GM12875 (cell line): ENCODE data around the gene STK35.

Experiments used
- H3K4me3 ChIP-seq: one replicate; pipeline ENCODE4 v1.5.1; 2011; ENCODE audit warnings: low read depth, low read length, control low read depth
- TF ChIP-seq, protein P1 (sequence below): IDR thresholded peaks from 2 replicates; pipeline ENCODE4 v1.5.1; 2011; ENCODE audit warnings: low read depth, mild to moderate bottlenecking, control low read depth, inconsistent platforms, low read length, moderate library complexity, borderline replicate concordance; ENCODE audit not compliant: insufficient read depth

STK35 gene

DNA sequence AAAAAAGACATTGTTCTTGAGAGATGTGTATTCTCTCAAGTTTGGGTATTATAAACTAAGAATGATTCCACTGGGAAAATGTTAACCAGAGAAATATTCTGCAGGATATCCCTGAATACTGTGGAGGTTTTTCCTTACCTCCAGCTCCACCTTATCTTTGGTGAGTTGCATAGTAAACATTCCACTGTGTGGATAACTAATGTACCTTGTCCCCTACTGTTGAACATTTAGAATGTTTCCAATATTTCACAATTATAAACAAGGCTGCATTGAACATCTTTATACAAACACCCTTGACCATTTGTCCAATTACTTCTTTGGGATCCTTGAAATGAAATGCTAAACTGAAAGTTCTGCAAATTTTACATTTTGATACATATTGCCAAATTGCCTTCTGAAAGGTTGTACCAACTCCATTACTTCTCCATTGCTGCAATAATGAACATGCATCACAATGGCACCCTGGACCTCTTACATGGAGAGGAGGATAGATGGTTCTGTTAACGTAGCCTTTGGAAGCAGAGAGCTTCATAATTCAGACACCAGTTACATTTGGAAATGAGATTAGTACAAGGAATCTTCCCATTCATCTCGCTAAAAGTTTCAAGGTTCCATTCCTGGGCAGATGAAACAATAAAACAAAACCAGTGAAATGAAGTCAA lies 35.0 kb upstream of the STK35 start:
- no peak overlapping the region for H3K4me3 ChIP-seq
- TF ChIP-seq, protein P1, sequence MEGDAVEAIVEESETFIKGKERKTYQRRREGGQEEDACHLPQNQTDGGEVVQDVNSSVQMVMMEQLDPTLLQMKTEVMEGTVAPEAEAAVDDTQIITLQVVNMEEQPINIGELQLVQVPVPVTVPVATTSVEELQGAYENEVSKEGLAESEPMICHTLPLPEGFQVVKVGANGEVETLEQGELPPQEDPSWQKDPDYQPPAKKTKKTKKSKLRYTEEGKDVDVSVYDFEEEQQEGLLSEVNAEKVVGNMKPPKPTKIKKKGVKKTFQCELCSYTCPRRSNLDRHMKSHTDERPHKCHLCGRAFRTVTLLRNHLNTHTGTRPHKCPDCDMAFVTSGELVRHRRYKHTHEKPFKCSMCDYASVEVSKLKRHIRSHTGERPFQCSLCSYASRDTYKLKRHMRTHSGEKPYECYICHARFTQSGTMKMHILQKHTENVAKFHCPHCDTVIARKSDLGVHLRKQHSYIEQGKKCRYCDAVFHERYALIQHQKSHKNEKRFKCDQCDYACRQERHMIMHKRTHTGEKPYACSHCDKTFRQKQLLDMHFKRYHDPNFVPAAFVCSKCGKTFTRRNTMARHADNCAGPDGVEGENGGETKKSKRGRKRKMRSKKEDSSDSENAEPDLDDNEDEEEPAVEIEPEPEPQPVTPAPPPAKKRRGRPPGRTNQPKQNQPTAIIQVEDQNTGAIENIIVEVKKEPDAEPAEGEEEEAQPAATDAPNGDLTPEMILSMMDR, result no peak

DNA sequence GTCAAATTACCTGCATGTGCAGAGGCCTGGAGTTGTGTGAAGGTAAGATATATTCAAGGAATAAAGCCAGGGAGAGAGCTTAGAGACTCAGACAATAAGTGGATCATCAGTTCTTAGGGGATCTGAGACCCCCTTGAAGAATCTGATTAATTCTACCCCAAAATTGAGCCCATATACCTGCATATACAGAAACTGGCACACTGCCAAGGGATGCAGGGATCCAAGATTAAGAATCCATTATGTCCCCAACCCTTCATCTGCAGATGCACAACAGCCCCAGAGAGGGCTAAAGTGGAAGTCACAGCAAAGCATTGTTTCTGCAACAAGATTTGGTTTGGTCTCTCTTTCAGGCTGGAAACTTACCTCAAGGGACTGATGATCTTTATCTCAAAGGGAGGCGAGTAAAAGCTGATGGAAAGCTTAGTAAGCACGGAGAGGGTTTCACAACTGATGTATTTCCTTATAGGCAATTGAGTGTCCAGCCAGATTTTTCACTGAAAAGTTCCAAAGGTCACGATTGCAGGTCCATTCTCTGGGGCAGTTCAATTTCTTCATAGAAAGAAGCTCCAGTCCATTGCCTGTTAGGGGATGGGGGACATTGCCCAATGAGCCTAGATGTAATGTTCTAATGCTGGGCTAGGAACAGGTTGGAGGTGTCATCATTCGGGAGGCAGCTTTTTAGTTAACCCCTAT lies 20.9 kb upstream of the STK35 start:
- TF ChIP-seq, protein P1, result no peak
- no peak overlapping the region for H3K4me3 ChIP-seq

DNA sequence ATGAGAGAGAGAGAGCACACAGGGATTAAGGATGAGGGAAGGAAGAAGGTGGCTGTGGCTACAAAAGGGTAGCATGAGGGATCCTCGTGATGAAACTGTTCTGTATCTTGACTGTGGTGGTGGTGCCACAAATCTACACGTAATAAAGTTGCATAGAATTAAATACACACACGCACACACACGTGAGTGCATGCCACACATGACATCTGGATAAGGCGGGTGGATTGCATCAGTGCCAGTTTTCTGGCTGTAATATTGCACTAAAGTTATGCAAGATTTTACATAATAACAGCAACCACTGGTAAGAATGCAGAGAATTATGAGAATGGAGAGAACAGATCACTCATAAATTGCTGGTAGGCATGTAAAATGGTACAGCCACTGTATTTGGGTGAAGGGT lies 16.9 kb upstream of the STK35 start:
- TF ChIP-seq, protein P1, result no peak
- H3K4me3 ChIP-seq, result no peak overlapping the region

DNA sequence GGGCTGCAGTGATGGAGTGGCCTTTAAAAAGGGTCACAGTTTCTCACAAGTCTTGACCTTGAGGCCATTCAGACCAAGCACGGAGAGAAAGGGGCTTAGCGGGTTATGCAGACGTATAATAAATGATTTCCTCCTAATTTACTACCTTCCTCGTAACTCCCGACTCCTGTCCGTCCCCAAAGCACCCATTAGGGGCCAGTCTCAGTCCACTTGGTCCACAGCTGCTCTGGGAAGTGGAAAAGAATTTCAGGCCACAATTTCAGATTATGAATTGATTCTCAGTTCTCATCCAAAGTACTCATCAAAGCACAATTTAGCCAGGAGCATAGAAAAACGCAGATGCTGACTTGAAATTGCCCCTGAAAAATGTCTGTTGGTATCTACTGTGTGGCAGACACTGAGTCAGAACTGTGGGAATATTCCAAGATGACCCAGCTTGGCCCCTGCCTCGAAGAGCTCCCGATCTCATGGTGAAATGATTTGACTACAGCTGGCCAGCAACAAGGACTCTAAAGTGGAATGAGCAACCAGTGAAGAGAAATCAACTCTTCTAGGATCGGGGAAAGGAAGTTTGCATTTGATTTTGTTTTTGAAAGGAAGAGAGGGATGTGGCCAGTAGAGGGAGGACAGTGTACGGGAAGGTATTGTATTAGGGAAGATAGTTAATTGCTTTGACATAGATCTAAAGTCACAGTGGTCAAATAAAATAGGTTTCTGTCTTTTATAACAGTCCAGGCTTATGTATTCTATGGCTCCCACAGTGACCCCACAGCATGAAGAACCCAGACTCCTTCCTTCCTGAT lies 15.2 kb upstream of the STK35 start:
- no peak overlapping the region for H3K4me3 ChIP-seq
- TF ChIP-seq, protein P1, result no peak

DNA sequence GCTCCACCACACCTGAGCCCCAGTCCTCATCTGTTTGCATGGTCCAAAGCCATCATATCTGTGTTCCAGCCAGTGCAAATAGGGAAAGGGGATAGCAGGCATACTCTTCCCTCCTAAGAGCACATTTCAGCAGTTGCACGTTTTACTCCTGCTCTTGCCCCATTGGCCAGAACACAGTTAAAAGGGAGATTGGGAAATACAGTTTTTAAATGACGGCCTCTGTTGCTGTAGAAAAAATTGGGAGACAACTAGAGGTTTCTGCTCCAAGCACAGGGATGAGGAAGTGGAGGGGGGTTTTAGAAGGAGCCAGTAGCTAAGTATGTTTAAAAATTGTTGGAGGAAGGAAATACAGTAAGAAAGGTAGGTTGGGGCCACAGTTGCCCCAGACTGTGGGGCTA lies 14.6 kb upstream of the STK35 start:
- TF ChIP-seq, protein P1, result no peak
- no peak overlapping the region for H3K4me3 ChIP-seq

DNA sequence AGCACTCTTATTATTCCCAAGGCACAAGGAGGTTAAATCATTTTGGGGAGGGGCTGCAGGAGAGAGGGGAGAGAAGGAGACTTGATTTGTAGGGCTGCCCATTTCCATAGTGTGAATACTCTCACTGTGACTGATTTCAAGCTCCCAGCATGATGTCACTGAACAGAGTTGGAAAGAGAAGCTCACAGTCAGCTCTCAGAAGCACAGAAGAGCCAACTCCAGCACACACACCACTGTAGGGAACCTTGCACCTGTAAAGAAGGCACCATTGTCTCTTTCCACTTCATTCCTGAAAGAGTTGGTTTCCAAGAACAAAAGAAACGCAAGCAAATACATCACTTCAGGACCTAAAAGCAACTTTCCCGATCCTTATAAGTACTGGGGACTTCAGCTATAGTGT lies 12.7 kb upstream of the STK35 start:
- TF ChIP-seq, protein P1, result no peak
- no peak overlapping the region for H3K4me3 ChIP-seq

DNA sequence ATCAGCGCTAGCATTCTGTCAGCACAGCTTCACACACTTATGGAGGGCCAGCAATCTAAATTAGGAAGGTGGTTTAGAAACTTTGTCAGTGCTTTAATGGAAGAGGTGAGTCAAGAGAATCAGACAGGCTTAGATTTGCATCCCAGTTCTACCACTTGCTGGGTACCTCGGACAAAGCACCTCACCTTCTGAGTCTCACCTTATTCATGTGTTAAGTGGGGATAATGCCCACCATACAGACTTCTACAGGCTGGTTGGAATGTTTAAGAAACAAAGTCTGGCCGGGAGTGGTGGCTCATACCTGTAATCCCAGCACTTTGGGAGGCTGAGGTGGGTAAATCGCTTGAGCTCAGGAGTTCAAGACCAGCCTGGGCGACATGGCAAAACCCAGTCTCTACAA lies 12.2 kb upstream of the STK35 start:
- TF ChIP-seq, protein P1, result no peak
- H3K4me3 ChIP-seq, result no peak overlapping the region
